ENCODE results near the gene TUBA3C. TPM values are rescaled to one million over a fixed set of nuclear protein-coding genes. Genes with fewer than 3 reads are reported as not detected.

The TUBA3C gene
- total RNA-seq, 1 experiment from 2014 or later: not detected

- no peaks in the 10 kb centered on the region for H3K27me3 ChIP-seq (ENCODE audit: insufficient read depth, low read length)
- TF ChIP-seq CTCF (conservative IDR thresholded peaks at IDR 0.05): no peak
- Mint-ChIP-seq H3K36me3 (ENCODE audit: insufficient read depth in 1 of 3, low read depth in 3 of 3) (peaks cover 4 to 30% (median 27%) of the 10 kb centered on the region in 3 experiments; a peak in 6 of 7 replicates), H3K9me3 (peaks cover 90 to 98% of the 10 kb centered on the region in 2 experiments), H3K4me3 (no peak overlapping the region), H3K27ac (no peak overlapping the region), H3K27me3 (ENCODE audit: low read depth) (peaks cover 6% of the 10 kb centered on the region), H3K4me1 (no peaks in the 10 kb centered on the region)
- H3K79me1 ChIP-seq (ENCODE audit: insufficient read depth, low read depth, low read length, poor library complexity, severe bottlenecking): no peaks in the 10 kb centered on the region
- H3K56ac ChIP-seq (ENCODE audit: insufficient read length, low read depth, low read length): no peak overlapping the region
- H2BK20ac ChIP-seq (ENCODE audit: low read depth, low read length, poor library complexity, severe bottlenecking): no peak overlapping the region
- H3K4ac ChIP-seq (ENCODE audit: low read depth, low read length): no peak overlapping the region
- H2AFZ ChIP-seq (ENCODE audit: low read length): no peak overlapping the region
- H2BK12ac ChIP-seq (ENCODE audit: insufficient read length, low read depth, low read length): no peak overlapping the region
- DNase-seq: no peak
- no peak overlapping the region for H3K9ac ChIP-seq (ENCODE audit: extremely low read depth, insufficient read length, low read length)
- no peak overlapping the region for H3K27ac ChIP-seq (ENCODE audit: insufficient read length, low read depth, low read length)
- no peak overlapping the region for H3K4me2 ChIP-seq (ENCODE audit: insufficient read depth, insufficient read length, low read length)
- H3K9me3 ChIP-seq (ENCODE audit: control insufficient read depth, low read depth, low read length): peaks cover 99% of the 10 kb centered on the region
- H3K79me2 ChIP-seq (ENCODE audit: insufficient read depth, low read length): no peaks in the 10 kb centered on the region
- no peak overlapping the region for H3K14ac ChIP-seq (ENCODE audit: insufficient read depth, low read length)
- H3K23me2 ChIP-seq (ENCODE audit: insufficient read length, low read depth, low read length, poor library complexity, severe bottlenecking): no peaks in the 10 kb centered on the region
- no peak overlapping the region for H4K8ac ChIP-seq (replicated peaks; ENCODE audit: insufficient read length, low read depth, low read length)
- H2BK5ac ChIP-seq (ENCODE audit: insufficient read length, low read length): no peak overlapping the region
- H2BK15ac ChIP-seq (ENCODE audit: low read depth, low read length): no peak overlapping the region
- H4K20me1 ChIP-seq (ENCODE audit: control insufficient read depth, insufficient read depth, insufficient read length): no peaks in the 10 kb centered on the region
- no peak overlapping the region for H2AK5ac ChIP-seq (ENCODE audit: insufficient read length, low read length)
- no peak overlapping the region for H4K5ac ChIP-seq (ENCODE audit: insufficient read length, low read depth, low read length)
- H3T11ph ChIP-seq (ENCODE audit: low read length): no peak overlapping the region
- H3K18ac ChIP-seq (ENCODE audit: insufficient read length, low read depth, low read length): no peak overlapping the region
- no peak overlapping the region for H3K23ac ChIP-seq (ENCODE audit: insufficient read length, low read depth, low read length)
- WGBS (ENCODE audit: extremely low coverage, insufficient read length, low lambda C conversion rate): no CpG with 5 or more reads among the region's 9 CpGs
- no peak overlapping the region for H2BK120ac ChIP-seq (ENCODE audit: low read depth, low read length, poor library complexity, severe bottlenecking)
- no peak overlapping the region for H4K91ac ChIP-seq (ENCODE audit: insufficient read length, low read depth, low read length)
- H3K4me1 ChIP-seq (ENCODE audit: insufficient read depth, low read length): no peaks in the 10 kb centered on the region
Observed at GRCh38 chr13:19153782-19154450, 27.7 kb downstream of the TUBA3C start.
